ENCODE results near the gene ASCC2.

- TF ChIP-seq CTCF (IDR thresholded peaks at IDR 0.05 in 4 of 5, conservative IDR thresholded peaks at IDR 0.05 in 1 of 5) (no peak), POLR2A (IDR thresholded peaks at IDR 0.05) (no peak)
Observed at GRCh38 chr22:29824677-29825076, 13.4 kb downstream of the ASCC2 start.

Measured in gastrocnemius medialis (tissue), 4 donors.